ENCODE results near the gene CST8.

The CST8 gene

GRCh38 chr20:23488996-23489395 lies 1.9 kb upstream of the CST8 start:
- H3K4me3 ChIP-seq (ENCODE audit: low read depth, low read length) = no peak overlapping the region
- no peak overlapping the region for H3K27ac ChIP-seq (ENCODE audit: extremely low read depth, low read depth, low read length)
- ChIA-PET POLR2A (no interaction called here), CTCF (interaction anchor here (0.7 kb wide), 1 partner anchor 148 kb away, joined by 3 read pairs; no protein-coding TSS in a partner anchor)
- no peaks in the 10 kb centered on the region for H3K9me3 ChIP-seq (ENCODE audit: control insufficient read depth, insufficient read depth, low read depth, low read length)
- H3K4me1 ChIP-seq (ENCODE audit: control insufficient read depth, insufficient read depth, low read length) = no peaks in the 10 kb centered on the region
- no peaks in the 10 kb centered on the region for H3K36me3 ChIP-seq (ENCODE audit: control insufficient read depth in 2 of 2, insufficient read depth in 1 of 2, low read length in 2 of 2)
- no peak for TF ChIP-seq ZNF626 (tag by site-specific recombination; IDR thresholded peaks at IDR 0.05)
- TF ChIP-seq ZNF350 (tag by site-specific recombination; IDR thresholded peaks at IDR 0.05) = no peak

GRCh38 chr20:23492292-23492691 lies 1.4 kb downstream of the CST8 start:
- ChIA-PET CTCF (interaction anchor here (0.7 kb wide), 1 partner anchor 658 kb away, joined by 4 read pairs; no protein-coding TSS in a partner anchor), POLR2A (no interaction called here)
- Histone ChIP-seq H3K36me3 (ENCODE audit: control insufficient read depth in 2 of 2, insufficient read depth in 1 of 2, low read length in 2 of 2) (no peaks in the 10 kb centered on the region), H3K4me1 (ENCODE audit: control insufficient read depth, insufficient read depth, low read length) (no peaks in the 10 kb centered on the region), H3K4me3 (ENCODE audit: low read depth, low read length) (no peak overlapping the region), H3K9me3 (ENCODE audit: control insufficient read depth, insufficient read depth, low read depth, low read length) (no peaks in the 10 kb centered on the region), H3K27ac (ENCODE audit: extremely low read depth, low read depth, low read length) (no peak overlapping the region)
- TF ChIP-seq ZNF658 (tag by site-specific recombination; IDR thresholded peaks at IDR 0.05) = no peak

- CTCF ChIA-PET = no interaction called here
- TF ChIP-seq EGR2 (tag by site-specific recombination; IDR thresholded peaks at IDR 0.05; ENCODE audit: low read depth) (no peak), GLIS2 (tag by site-specific recombination; IDR thresholded peaks at IDR 0.05) (no peak), ZNF561 (tag by site-specific recombination; IDR thresholded peaks at IDR 0.05; ENCODE audit: borderline replicate concordance) (no peak), ZSCAN5A (tag by site-specific recombination; IDR thresholded peaks at IDR 0.05) (no peak), ZNF792 (tag by site-specific recombination; IDR thresholded peaks at IDR 0.05) (no peak), ZNF654 (tag by site-specific recombination; IDR thresholded peaks at IDR 0.05; ENCODE audit: low read depth) (no peak), ZNF530 (tag by site-specific recombination; IDR thresholded peaks at IDR 0.05; ENCODE audit: low read depth) (no peak), ZNF223 (tag by site-specific recombination; IDR thresholded peaks at IDR 0.05) (no peak), PRDM2 (tag by site-specific recombination; IDR thresholded peaks at IDR 0.05; ENCODE audit: borderline replicate concordance) (no peak), ZNF302 (tag by site-specific recombination; IDR thresholded peaks at IDR 0.05; ENCODE audit: low read depth) (no peak), KLF10 (tag by site-specific recombination; IDR thresholded peaks at IDR 0.05) (no peak), ZFP37 (tag by site-specific recombination; IDR thresholded peaks at IDR 0.05) (no peak), INSM2 (tag by site-specific recombination; IDR thresholded peaks at IDR 0.05) (no peak), ZNF785 (tag by site-specific recombination; IDR thresholded peaks at IDR 0.05) (no peak), ZNF10 (tag by site-specific recombination; IDR thresholded peaks at IDR 0.05) (no peak), GFI1B (tag by site-specific recombination; IDR thresholded peaks at IDR 0.05) (no peak), FEZF1 (tag by site-specific recombination; IDR thresholded peaks at IDR 0.05) (no peak), AEBP2 (tag by site-specific recombination; IDR thresholded peaks at IDR 0.05; ENCODE audit: borderline replicate concordance) (no peak), ZSCAN30 (tag by site-specific recombination; IDR thresholded peaks at IDR 0.05) (no peak)
Measured at GRCh38 chr20:23493172-23493772, 2.4 kb downstream of the CST8 start.

More at GRCh38 chr20:23493172-23493772, 2.4 kb downstream of the CST8 start:
- no peaks in the 10 kb centered on the region for H3K4me1 ChIP-seq (ENCODE audit: control insufficient read depth, insufficient read depth, low read length)
- H3K27ac ChIP-seq (ENCODE audit: extremely low read depth, low read depth, low read length) = no peak overlapping the region
- H3K9me3 ChIP-seq (ENCODE audit: control insufficient read depth, insufficient read depth, low read depth, low read length) = no peaks in the 10 kb centered on the region
- no peaks in the 10 kb centered on the region for H3K36me3 ChIP-seq (ENCODE audit: control insufficient read depth in 2 of 2, insufficient read depth in 1 of 2, low read length in 2 of 2)
- POLR2A ChIA-PET = no interaction called here
- no peak overlapping the region for H3K4me3 ChIP-seq (ENCODE audit: low read depth, low read length)

All from HEK293 (cell line).